H1 (cell line): ENCODE results near the gene DNAAF8. TPM values are rescaled to one million over a fixed set of nuclear protein-coding genes. Genes with fewer than 3 reads are reported as not detected.

Experiments
- CBX5 ChIP-seq: fragments of 300-800, 300-1000 bp; sonication (generic); IDR thresholded peaks from 2 replicates; pipeline ENCODE4 v1.7.1; 2016; ENCODE audit warnings: antibody characterized with exemption, low read length, low read depth
- CHD2 ChIP-seq: IDR thresholded peaks from 2 replicates; pipeline ENCODE4 v1.6.1; 2012; ENCODE audit warnings: low read length, improper control_type of control experiment
- KDM4A ChIP-seq: IDR thresholded peaks from one replicate; pipeline ENCODE4 v1.7.1; 2012; ENCODE audit warnings: low read depth, mild to moderate bottlenecking, moderate library complexity, low read length, inconsistent platforms; ENCODE audit not compliant: severe bottlenecking
- RAD21 ChIP-seq, 2 experiments: IDR thresholded peaks in 1 of 2; conservative IDR thresholded peaks in 1 of 2; 2 replicates each; pipeline ENCODE4 v1.6.1; 2011; ENCODE audit warnings: low read depth in 2 of 2, low read length in 2 of 2, improper control_type of control experiment in 1 of 2, inconsistent platforms in 1 of 2, mild to moderate bottlenecking in 1 of 2, moderate library complexity in 1 of 2
- polyA plus RNA-seq, 7 experiments: library from polyadenylated mRNA; depleted of rRNA in 3 of 7; stranded (reverse) in 5 of 7; unstranded in 2 of 7; fragments of >200 nt in 5 of 7; fragments of 200-250 nt in 2 of 7; gene quantifications; 1 replicate in 5 of 7; 2 replicates in 1 of 7; 4 replicates in 1 of 7; pipeline versions ENCODE4 v1.2.1 to v1.2.3, GENCODE V29; 2011 to 2013; ENCODE audit warnings: missing spikeins in 2 of 7, mixed read lengths in 2 of 7
- total RNA-seq: library from RNA; stranded (reverse); fragmentation: NEBNext Ultra II Directional; extraction: Animal tissue kit (Norgen Biotek cat#: 25700); gene quantifications from 2 replicates; pipeline ENCODE4 v1.2.1, GENCODE V29; 2021

Gene DNAAF8
- total and polyA plus RNA-seq, 2 of the 8 experiments (the other 6 are each of a cell fraction or from before 2014, with no cell fraction given), result 0.39 TPM; not detected in 1

DNA sequence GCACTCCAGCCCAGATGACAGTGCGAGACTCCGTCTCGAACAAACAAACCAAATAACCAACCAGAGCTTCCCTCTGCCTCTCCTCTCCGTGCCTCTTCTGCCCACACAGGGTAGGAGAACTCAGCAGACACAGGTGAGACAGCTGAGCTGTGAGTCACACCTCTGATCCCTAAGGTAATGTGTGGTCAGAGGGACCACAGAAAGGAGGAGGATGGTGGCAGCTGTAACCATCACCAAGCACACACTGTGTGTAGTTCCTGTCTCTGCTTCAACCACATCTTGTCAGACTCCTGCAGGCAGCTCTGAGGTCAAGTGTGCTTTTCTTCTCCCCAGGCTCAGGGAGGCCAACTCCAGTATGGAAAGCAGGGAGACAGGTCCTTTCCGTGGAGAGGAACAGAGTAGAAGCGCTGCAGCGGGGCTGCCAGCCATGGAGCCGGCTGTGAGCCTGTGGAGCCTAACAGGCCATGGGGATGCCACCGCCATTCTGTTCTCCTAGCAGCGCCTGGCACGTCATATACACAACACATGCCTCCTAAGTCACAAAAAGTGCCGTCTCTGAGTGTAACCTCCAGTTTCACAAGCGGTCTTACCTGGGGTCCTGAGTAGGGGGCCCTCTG lies 33.8 kb upstream of the DNAAF8 start (continued):
- no peak for TF ChIP-seq RAD21 (IDR thresholded peaks at IDR 0.05 in 1 of 2, conservative IDR thresholded peaks at IDR 0.05 in 1 of 2; ENCODE audit: low read depth in 2 of 2, low read length in 2 of 2)
- no peak for TF ChIP-seq CHD2
- TF ChIP-seq KDM4A, result no peak
- TF ChIP-seq CBX5, result no peak
